ENCODE data around the gene CNIH2.

Gene CNIH2

DNA sequence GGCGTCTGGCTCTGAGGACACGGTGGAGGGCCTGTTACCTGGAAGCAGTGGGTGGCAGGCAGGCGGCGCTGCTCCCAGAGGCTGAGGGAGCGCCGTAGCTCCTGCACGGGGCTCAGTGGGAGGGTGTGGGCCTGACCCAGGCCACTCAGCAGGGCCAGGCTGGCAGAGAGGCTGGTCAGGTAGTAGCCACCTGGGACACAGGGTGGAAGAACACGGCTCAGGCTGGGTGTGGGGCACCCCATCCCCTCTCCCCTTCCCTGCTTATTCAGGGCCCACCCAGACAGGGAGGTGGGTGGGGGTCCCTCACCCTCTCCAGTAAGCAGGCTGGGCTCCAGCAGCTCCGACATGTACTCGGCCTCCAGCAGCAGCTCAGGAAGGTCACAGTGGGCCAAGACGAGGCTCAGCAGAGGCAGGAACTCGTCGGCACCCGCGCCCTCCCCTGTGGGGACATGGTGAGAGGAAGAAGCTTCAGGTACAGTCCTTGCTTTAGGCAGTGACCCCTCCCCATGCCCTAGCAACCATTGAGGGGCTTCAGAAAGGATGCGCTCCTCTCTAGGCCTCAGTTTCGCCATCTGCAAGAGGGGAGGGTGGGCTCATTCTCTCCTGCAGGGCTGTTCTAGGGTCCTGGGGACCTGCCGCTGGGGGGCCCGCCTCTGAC lies 55.4 kb downstream of the CNIH2 start:
- no peak for DNase-seq
